WERI-Rb-1 (cell line): ENCODE measurements around the gene OR52J3.

ENCODE experiments used
- DNase-seq: peaks from one replicate; pipeline ENCODE4 v3.0.0-alpha.2; 2020
- H3K27ac ChIP-seq: fragments of 250-450 bp; sonication (Bioruptor Pico); 2 replicates; pipeline ENCODE4 v1.5.1; 2020; ENCODE audit warnings: mild to moderate bottlenecking, moderate library complexity
- H3K27me3 ChIP-seq: fragments of 250-450 bp; sonication (Bioruptor Pico); 2 replicates; pipeline ENCODE4 v1.5.1; 2021; ENCODE audit warnings: mild to moderate bottlenecking, low read depth, moderate library complexity; ENCODE audit not compliant: insufficient read depth, severe bottlenecking
- H3K36me3 ChIP-seq: fragments of 250-450 bp; sonication (Bioruptor Pico); 2 replicates; pipeline ENCODE4 v1.5.1; 2020; ENCODE audit warnings: mild to moderate bottlenecking, moderate library complexity
- H3K4me3 ChIP-seq: 2 replicates; pipeline ENCODE4 v1.5.1; 2011; ENCODE audit warnings: low read depth, mild to moderate bottlenecking, control low read depth, low read length
- H3K9me3 ChIP-seq: fragments of 250-450 bp; sonication (Bioruptor Pico); 2 replicates; pipeline ENCODE4 v1.5.1; 2021; ENCODE audit warnings: mild to moderate bottlenecking, moderate library complexity; ENCODE audit not compliant: severe bottlenecking
- CTCF ChIP-seq: IDR thresholded peaks from 2 replicates; pipeline ENCODE4 v1.5.1; 2011; ENCODE audit warnings: low read depth, mild to moderate bottlenecking, control low read depth, inconsistent platforms, low read length

OR52J3 gene

DNA sequence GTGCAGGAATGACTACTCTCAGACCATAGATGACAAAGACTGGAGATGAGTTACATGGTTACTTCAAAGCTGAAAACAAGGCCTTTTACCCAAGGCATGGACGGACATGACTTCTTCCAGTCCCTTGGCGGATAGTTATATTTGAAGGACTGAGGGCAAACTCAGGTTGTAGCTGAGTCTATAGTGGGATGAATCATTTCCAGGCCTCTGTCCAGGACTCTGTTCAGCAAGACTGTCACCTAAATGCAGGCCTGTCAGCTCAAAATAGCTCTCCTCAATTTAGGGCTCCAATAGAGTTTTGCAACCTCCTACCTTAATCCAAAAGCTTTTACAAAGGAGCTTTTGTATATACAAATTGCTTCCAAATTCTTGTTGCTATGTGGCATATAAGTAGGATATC is 24.3 kb upstream of the OR52J3 start:
- TF ChIP-seq CTCF = no peak
- Histone ChIP-seq H3K27ac (no peak overlapping the region), H3K4me3 (no peak overlapping the region), H3K27me3 (peaks cover 9% of the 10 kb centered on the region), H3K36me3 (no peaks in the 10 kb centered on the region), H3K9me3 (peaks cover 6% of the 10 kb centered on the region)
- no peak for DNase-seq

DNA sequence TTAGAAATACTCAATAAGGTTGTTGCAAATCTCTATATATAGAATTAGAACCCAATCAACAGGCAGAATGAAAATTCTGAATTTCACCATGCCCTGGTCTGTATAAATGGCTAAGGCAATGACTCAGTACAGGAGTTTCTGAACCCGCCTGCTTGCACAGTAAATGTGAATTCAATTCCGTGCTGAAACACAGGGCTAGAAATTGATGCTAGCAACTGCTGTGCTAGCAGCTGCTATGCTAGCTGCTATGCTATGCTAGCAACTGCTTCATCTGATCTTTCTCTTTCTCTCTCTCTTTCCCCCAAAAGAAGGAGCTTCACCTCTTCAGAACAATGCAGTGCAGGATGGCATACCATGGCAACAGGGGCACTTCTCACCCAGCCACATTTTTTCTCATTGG is 9.7 kb upstream of the OR52J3 start:
- Histone ChIP-seq H3K9me3 (no peaks in the 10 kb centered on the region), H3K4me3 (no peak overlapping the region), H3K27ac (no peak overlapping the region), H3K27me3 (peaks cover 41% of the 10 kb centered on the region), H3K36me3 (no peaks in the 10 kb centered on the region)
- no peak for TF ChIP-seq CTCF
- no peak for DNase-seq

- Histone ChIP-seq H3K27ac (no peak overlapping the region), H3K36me3 (no peaks in the 10 kb centered on the region), H3K27me3 (peaks cover 41% of the 10 kb centered on the region), H3K9me3 (no peaks in the 10 kb centered on the region), H3K4me3 (no peak overlapping the region)
- TF ChIP-seq CTCF = no peak
- DNase-seq = no peak
Measured at GRCh38 chr11:5037926-5038325, 8.4 kb upstream of the OR52J3 start.

GRCh38 chr11:5038341-5038740 is 8.0 kb upstream of the OR52J3 start:
- no peak for DNase-seq
- no peak overlapping the region for H3K27ac ChIP-seq
- H3K9me3 ChIP-seq = no peaks in the 10 kb centered on the region
- peaks cover 44% of the 10 kb centered on the region for H3K27me3 ChIP-seq
- no peaks in the 10 kb centered on the region for H3K36me3 ChIP-seq
- no peak for TF ChIP-seq CTCF
- no peak overlapping the region for H3K4me3 ChIP-seq

- no peak for TF ChIP-seq CTCF
- Histone ChIP-seq H3K27me3 (peaks cover 53% of the 10 kb centered on the region), H3K9me3 (no peaks in the 10 kb centered on the region), H3K36me3 (no peaks in the 10 kb centered on the region), H3K4me3 (no peak overlapping the region), H3K27ac (no peak overlapping the region)
- DNase-seq = no peak
Measured at GRCh38 chr11:5040876-5041275, 5.5 kb upstream of the OR52J3 start.

GRCh38 chr11:5042091-5042490 is 4.2 kb upstream of the OR52J3 start:
- Histone ChIP-seq H3K4me3 (no peak overlapping the region), H3K36me3 (no peaks in the 10 kb centered on the region), H3K9me3 (no peaks in the 10 kb centered on the region), H3K27me3 (peaks cover 45% of the 10 kb centered on the region), H3K27ac (no peak overlapping the region)
- no peak for TF ChIP-seq CTCF
- no peak for DNase-seq
